Endothelial cell (in vitro differentiated cells): ENCODE measurements around the gene NTM. TPM values are rescaled to one million over a fixed set of nuclear protein-coding genes. Genes with fewer than 3 reads are reported as not detected.

Experiments
- DNase-seq: peaks from one replicate; pipeline ENCODE4 v3.0.0; 2021; ENCODE audit warnings: low spot score
- H3K27ac Mint-ChIP-seq: one replicate; pipeline ENCODE4 v1.8.0; 2021; ENCODE audit warnings: mixed read lengths, inconsistent platforms; ENCODE audit not compliant: unreplicated experiment
- H3K27me3 Mint-ChIP-seq: one replicate; pipeline ENCODE4 v1.8.0; 2021; ENCODE audit warnings: mild to moderate bottlenecking, moderate library complexity, mixed read lengths, inconsistent platforms; ENCODE audit not compliant: unreplicated experiment
- H3K36me3 Mint-ChIP-seq: one replicate; pipeline ENCODE4 v1.8.0; 2021; ENCODE audit warnings: mild to moderate bottlenecking, low read depth, mixed read lengths, inconsistent platforms; ENCODE audit not compliant: unreplicated experiment
- H3K4me1 Mint-ChIP-seq: one replicate; pipeline ENCODE4 v1.8.0; 2021; ENCODE audit warnings: mild to moderate bottlenecking, mixed read lengths, inconsistent platforms; ENCODE audit not compliant: unreplicated experiment
- H3K4me3 Mint-ChIP-seq: one replicate; pipeline ENCODE4 v1.8.0; 2021; ENCODE audit warnings: mild to moderate bottlenecking, mixed read lengths, inconsistent platforms; ENCODE audit not compliant: unreplicated experiment
- H3K9me3 Mint-ChIP-seq: one replicate; pipeline ENCODE4 v1.8.0; 2021; ENCODE audit warnings: mixed read lengths, inconsistent platforms; ENCODE audit not compliant: unreplicated experiment
- CTCF ChIP-seq: fragments of 200-600 bp; sonication (generic); IDR thresholded peaks from one replicate; pipeline ENCODE4 v1.5.0; 2021; ENCODE audit warnings: antibody characterized with exemption; ENCODE audit not compliant: unreplicated experiment
- total RNA-seq: library from RNA; stranded (reverse); fragmentation: NEBNext Ultra II Directional; extraction: Animal tissue kit (Norgen Biotek cat#: 25700); gene quantifications from one replicate; pipeline ENCODE4 v1.2.1, GENCODE V29; 2021; ENCODE audit not compliant: unreplicated experiment

Gene NTM
- total RNA-seq, 1 donor from 2014 or later = 3.6 TPM

GRCh38 chr11:131982154-131982553 is 611.7 kb downstream of the NTM start:
- no peaks in the 10 kb centered on the region for H3K27me3 Mint-ChIP-seq
- DNase-seq = no peak
- TF ChIP-seq CTCF = no peak
- H3K27ac Mint-ChIP-seq = no peak overlapping the region
- H3K4me3 Mint-ChIP-seq = no peak overlapping the region
- no peaks in the 10 kb centered on the region for H3K9me3 Mint-ChIP-seq
- no peaks in the 10 kb centered on the region for H3K36me3 Mint-ChIP-seq
- H3K4me1 Mint-ChIP-seq = peaks cover 5% of the 10 kb centered on the region

GRCh38 chr11:131985846-131986301 is 615.5 kb downstream of the NTM start:
- Mint-ChIP-seq H3K4me1 (peaks cover 5% of the 10 kb centered on the region), H3K27me3 (peaks cover 2% of the 10 kb centered on the region), H3K4me3 (no peak overlapping the region), H3K36me3 (no peaks in the 10 kb centered on the region), H3K9me3 (no peaks in the 10 kb centered on the region), H3K27ac (no peak overlapping the region)
- no peak for DNase-seq
- TF ChIP-seq CTCF = no peak

GRCh38 chr11:131987703-131988102 is 617.3 kb downstream of the NTM start:
- no peak for TF ChIP-seq CTCF

DNA sequence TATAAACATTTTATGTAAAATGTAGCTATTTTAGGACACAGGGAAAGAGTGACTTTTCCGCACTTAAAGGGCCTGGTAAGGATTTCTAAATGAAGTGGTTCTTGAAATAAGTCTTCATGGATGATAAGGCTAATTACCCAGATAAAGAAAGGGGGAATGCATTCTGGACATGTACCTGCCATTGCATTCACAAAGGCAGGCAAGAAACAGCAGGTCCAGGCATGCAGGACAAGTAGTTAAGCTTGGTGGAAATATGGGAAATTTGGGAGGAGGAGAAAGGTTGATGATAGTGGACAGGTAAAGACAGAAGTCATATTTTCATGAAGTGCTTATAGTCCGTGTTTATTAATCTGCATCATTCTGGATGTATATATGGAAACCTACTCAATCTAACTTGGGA is 621.2 kb downstream of the NTM start:
- Mint-ChIP-seq H3K9me3 (peaks cover 5% of the 10 kb centered on the region), H3K4me3 (no peak overlapping the region), H3K27me3 (peaks cover 4% of the 10 kb centered on the region), H3K27ac (no peak overlapping the region), H3K36me3 (peaks cover 5% of the 10 kb centered on the region), H3K4me1 (no peaks in the 10 kb centered on the region)
- no peak for DNase-seq
- TF ChIP-seq CTCF = no peak

More at GRCh38 chr11:131987703-131988102, 617.3 kb downstream of the NTM start:
- no peak overlapping the region for H3K27ac Mint-ChIP-seq
- H3K36me3 Mint-ChIP-seq = no peaks in the 10 kb centered on the region
- H3K27me3 Mint-ChIP-seq = peaks cover 2% of the 10 kb centered on the region
- DNase-seq = no peak
- no peak overlapping the region for H3K4me3 Mint-ChIP-seq
- H3K9me3 Mint-ChIP-seq = no peaks in the 10 kb centered on the region
- no peaks in the 10 kb centered on the region for H3K4me1 Mint-ChIP-seq

DNA sequence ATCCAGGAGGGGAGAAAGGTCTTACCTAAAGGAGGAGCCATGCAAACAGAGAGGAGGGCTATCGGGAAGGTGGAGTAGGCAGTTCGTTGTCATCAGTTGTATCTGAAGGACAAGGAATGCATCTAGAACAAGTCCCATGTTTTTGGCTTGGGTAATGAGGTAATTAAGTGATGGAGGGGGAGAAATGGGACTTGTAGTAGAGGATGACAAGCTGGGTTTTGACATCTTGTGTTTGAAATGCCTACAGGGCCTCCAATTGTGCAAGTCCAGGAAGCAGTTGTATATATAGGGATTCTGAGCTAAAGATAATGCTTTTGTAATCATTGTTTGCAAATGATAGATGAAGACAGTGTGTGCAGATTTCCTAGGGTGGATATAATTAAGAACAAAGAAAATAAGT is 622.8 kb downstream of the NTM start:
- Mint-ChIP-seq H3K36me3 (peaks cover 15% of the 10 kb centered on the region), H3K27me3 (peaks cover 4% of the 10 kb centered on the region), H3K4me1 (no peaks in the 10 kb centered on the region), H3K27ac (no peak overlapping the region), H3K9me3 (peaks cover 9% of the 10 kb centered on the region), H3K4me3 (no peak overlapping the region)
- no peak for DNase-seq
- no peak for TF ChIP-seq CTCF
